GM06990 (cell line): ENCODE measurements around the gene C3AR1.
A peak's percentile ranks its signal among the peaks of the same experiment; 100 is the strongest.
"Not testable (repeated sequence)": the region's sequence is repeated elsewhere in the genome, so short reads cannot be mapped to it uniquely, and the experiment has no call there.

Experiments used
- DNase-seq: peaks from one replicate; pipeline ENCODE4 v3.0.0-alpha.2; 2011; ENCODE audit not compliant: insufficient read length; ENCODE audit errors: extremely low read depth
- H3K27me3 ChIP-seq: replicated peaks from 2 replicates; pipeline ENCODE4 v1.6.0; 2011; ENCODE audit warnings: low read length; ENCODE audit not compliant: control insufficient read depth, insufficient read depth
- H3K36me3 ChIP-seq: 2 replicates; pipeline ENCODE4 v1.5.1; 2011; ENCODE audit warnings: low read length; ENCODE audit not compliant: control insufficient read depth, insufficient read depth
- H3K4me3 ChIP-seq: replicated peaks from 2 replicates; pipeline ENCODE4 v1.5.1; 2011; ENCODE audit warnings: low read depth, mild to moderate bottlenecking, control low read depth, low read length
- CTCF ChIP-seq: IDR thresholded peaks from 2 replicates; pipeline ENCODE4 v1.5.1; 2011; ENCODE audit warnings: low read length, control low read depth, mild to moderate bottlenecking, inconsistent platforms; ENCODE audit not compliant: insufficient read depth, poor library complexity, severe bottlenecking

Gene C3AR1

GRCh38 chr12:8089716-8090115 lies 23.6 kb upstream of the C3AR1 start:
- H3K36me3 ChIP-seq: peaks cover 15% of the 10 kb centered on the region
- H3K27me3 ChIP-seq: no peaks in the 10 kb centered on the region
- DNase-seq: no peak
- no peak overlapping the region for H3K4me3 ChIP-seq
- TF ChIP-seq CTCF: no peak

- H3K4me3 ChIP-seq, DNase-seq, H3K27me3 ChIP-seq: not testable (repeated sequence)
- H3K36me3 ChIP-seq: peaks cover 10% of the 10 kb centered on the region
These were observed 23.1 kb upstream of the C3AR1 start for GRCh38 chr12:8089277-8089676.

GRCh38 chr12:8088574-8088973 lies 22.4 kb upstream of the C3AR1 start:
- peaks cover 10% of the 10 kb centered on the region for H3K36me3 ChIP-seq
- no peak for TF ChIP-seq CTCF
- H3K4me3 ChIP-seq: peak overlapping the region; percentile 47
- DNase-seq: peak; percentile 25
- H3K27me3 ChIP-seq: no peaks in the 10 kb centered on the region

- peaks cover 8% of the 10 kb centered on the region for H3K36me3 ChIP-seq
- H3K27me3 ChIP-seq: no peaks in the 10 kb centered on the region
- DNase-seq: no peak
- TF ChIP-seq CTCF: no peak
- peak overlapping the region; percentile 41 for H3K4me3 ChIP-seq
These were observed 21.5 kb upstream of the C3AR1 start for GRCh38 chr12:8087666-8088065.

- H3K36me3 ChIP-seq, H3K4me3 ChIP-seq, DNase-seq, H3K27me3 ChIP-seq: not testable (repeated sequence)
These were observed 18.2 kb upstream of the C3AR1 start for GRCh38 chr12:8084351-8084750.

DNA sequence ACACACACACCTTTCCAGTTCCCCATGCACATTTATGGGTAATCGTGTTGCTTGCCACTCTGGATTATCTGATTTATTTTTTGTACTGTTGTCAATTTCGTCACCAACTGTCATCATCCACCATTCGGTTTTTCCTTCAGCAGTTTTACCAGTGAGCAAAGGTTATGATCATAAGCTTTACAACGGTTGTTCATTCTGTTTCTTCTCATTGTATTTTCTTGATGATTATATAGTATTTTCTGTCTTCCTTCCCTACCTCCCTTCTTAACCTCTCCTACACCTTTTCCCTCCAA lies 16.6 kb upstream of the C3AR1 start:
- Histone ChIP-seq H3K27me3 (no peaks in the 10 kb centered on the region), H3K4me3 (peak overlapping the region; percentile 90), H3K36me3 (no peaks in the 10 kb centered on the region)
- no peak for TF ChIP-seq CTCF
- DNase-seq: no peak

DNA sequence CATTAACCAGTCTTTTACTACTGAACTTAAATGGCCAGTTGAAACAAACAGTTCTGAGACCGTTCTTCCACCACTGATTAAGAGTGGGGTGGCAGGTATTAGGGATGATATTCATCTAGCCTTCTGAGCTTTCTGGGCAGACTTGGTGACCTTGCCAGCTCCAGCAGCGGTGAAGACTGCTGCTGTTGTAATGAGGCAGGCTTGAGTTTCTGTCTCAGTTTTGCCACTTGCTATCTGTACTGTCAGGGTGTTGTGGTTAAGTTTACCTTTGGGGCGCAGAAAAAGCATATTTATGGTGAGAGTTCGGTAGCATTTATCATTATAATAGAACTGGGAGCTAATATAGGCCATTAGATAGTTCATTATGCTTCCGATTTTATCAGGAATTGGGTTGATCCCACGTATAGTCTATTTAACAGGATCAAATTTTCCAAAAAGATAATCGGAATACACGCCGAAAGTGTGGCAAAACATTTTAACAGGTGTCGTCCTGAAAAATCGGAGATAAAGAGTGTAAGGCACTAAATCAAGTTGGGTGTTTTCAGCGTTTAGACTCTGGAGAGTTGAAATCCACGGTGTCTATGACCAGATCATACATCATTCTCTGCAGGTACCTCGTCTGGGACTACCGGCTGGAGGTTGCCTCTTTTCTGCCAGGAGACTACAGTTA lies 15.2 kb upstream of the C3AR1 start:
- no peak for DNase-seq
- no peaks in the 10 kb centered on the region for H3K36me3 ChIP-seq
- TF ChIP-seq CTCF: no peak
- H3K27me3 ChIP-seq: no peaks in the 10 kb centered on the region
- H3K4me3 ChIP-seq: peak overlapping the region; percentile 90
